Measurements from ENCODE around the gene KLF1. TPM values are rescaled to one million over a fixed set of nuclear protein-coding genes. Genes with fewer than 3 reads are reported as not detected.

The KLF1 gene
- polyA plus RNA-seq, 3 donors: 0.24 to 0.45 (median 0.28) TPM

DNA sequence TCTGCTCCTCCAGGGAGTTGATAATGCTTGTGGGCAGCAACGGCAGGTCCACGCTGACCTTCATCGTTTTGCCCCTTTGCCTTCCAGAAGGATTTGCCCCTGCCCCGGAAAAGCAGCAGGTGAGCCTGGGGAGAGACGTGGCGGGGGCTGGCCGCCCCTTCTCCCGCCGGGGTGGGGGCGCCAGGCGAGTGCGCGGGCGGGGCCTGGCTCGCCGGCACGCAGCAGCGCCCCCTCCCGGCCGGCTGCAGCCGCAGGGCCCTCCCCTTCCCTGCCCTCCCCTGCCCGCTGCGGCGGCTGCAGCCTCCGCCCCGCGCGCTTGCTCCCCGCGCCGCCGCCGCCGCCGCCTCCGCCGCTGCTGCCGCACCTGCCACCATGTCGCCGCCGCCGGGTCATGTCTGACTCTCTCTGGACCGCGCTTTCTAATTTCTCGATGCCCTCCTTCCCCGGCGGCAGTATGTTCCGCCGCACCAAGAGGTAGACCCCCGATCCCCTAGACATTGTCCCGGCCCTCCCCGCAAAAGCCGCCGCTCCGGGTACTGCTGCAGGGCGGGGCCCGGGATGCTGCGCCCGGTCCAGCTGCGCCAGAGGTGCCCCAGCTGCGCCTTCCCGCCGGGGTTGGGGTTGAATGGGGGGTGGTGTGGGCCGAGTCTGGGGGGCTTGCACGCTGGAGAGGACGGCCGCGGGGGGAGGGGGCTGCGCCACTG is 48.7 kb downstream of the KLF1 start, which contains the start of gene MAST1:
Gene MAST1 (plus strand): TSS at position 334 of the 704 bp plus-strand sequence. CDS start 58 bp downstream, at position 392.
- Histone ChIP-seq H3K27me3 (ENCODE audit: control insufficient read depth in 2 of 2, insufficient read depth in 2 of 2, low read length in 2 of 2) (peaks cover 70 to 88% of the 10 kb centered on the region in 2 donors), H3K27ac (ENCODE audit: low read depth in 1 of 2, low read length in 2 of 2) (no peak within 1 kb of the TSS), H3K4me3 (replicated peaks in 1 of 3; ENCODE audit: low read depth in 2 of 3, low read length in 3 of 3) (no peak within 1 kb of the TSS), H3K36me3 (replicated peaks in 1 of 2; ENCODE audit: control insufficient read depth in 1 of 2, insufficient read depth in 2 of 2, low read length in 2 of 2) (no peaks in the 10 kb centered on the region), H3K4me2 (replicated peaks; ENCODE audit: extremely low read depth, low read length, poor library complexity, severe bottlenecking) (peak within 1 kb of the TSS; percentile 57), H4K20me1 (ENCODE audit: insufficient read depth, low read length) (no peaks in the 10 kb centered on the region), H3K79me2 (ENCODE audit: insufficient read depth, low read length) (no peaks in the 10 kb centered on the region), H3K4me1 (ENCODE audit: control insufficient read depth in 1 of 2, insufficient read depth in 2 of 2, low read length in 2 of 2) (peaks cover 17 to 37% of the 10 kb centered on the region in 2 donors), H2AFZ (ENCODE audit: insufficient read depth, low read depth, low read length, poor library complexity, severe bottlenecking) (no peak within 1 kb of the TSS), H3K9ac (ENCODE audit: insufficient read depth, low read length, poor library complexity, severe bottlenecking) (no peak within 1 kb of the TSS), H3K9me3 (replicated peaks in 1 of 2; ENCODE audit: control insufficient read depth in 1 of 2, insufficient read depth in 1 of 2, low read length in 2 of 2) (peaks cover 13 to 60% of the 10 kb centered on the region in 2 donors)
- H3K27me3 Mint-ChIP-seq (ENCODE audit: low read depth in 3 of 3): peaks cover 79 to 87% (median 80%) of the 10 kb centered on the region in 3 donors
- H3K4me3 Mint-ChIP-seq: peak within 1 kb of the TSS; percentile 41 to 85
- peaks cover 11 to 12% of the 10 kb centered on the region in 2 donors for H3K36me3 Mint-ChIP-seq
- peak within 1 kb of the TSS in 1 of 7 donors; percentile 73 for H3K27ac Mint-ChIP-seq
- WGBS (ENCODE audit: insufficient coverage): under 1% methylated on average over 59 of the region's 69 CpGs
- DNase-seq: peak in 2 of 3 donors; percentile 17 to 49
- intact Hi-C loops (cut with micrococcal nuclease): no loop called here
- TF ChIP-seq, protein P1, sequence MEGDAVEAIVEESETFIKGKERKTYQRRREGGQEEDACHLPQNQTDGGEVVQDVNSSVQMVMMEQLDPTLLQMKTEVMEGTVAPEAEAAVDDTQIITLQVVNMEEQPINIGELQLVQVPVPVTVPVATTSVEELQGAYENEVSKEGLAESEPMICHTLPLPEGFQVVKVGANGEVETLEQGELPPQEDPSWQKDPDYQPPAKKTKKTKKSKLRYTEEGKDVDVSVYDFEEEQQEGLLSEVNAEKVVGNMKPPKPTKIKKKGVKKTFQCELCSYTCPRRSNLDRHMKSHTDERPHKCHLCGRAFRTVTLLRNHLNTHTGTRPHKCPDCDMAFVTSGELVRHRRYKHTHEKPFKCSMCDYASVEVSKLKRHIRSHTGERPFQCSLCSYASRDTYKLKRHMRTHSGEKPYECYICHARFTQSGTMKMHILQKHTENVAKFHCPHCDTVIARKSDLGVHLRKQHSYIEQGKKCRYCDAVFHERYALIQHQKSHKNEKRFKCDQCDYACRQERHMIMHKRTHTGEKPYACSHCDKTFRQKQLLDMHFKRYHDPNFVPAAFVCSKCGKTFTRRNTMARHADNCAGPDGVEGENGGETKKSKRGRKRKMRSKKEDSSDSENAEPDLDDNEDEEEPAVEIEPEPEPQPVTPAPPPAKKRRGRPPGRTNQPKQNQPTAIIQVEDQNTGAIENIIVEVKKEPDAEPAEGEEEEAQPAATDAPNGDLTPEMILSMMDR (IDR thresholded peaks at IDR 0.05): peak; percentile 66
- peaks cover 3 to 47% (median 38%) of the 10 kb centered on the region in 7 donors for H3K9me3 Mint-ChIP-seq
- H3K4me1 Mint-ChIP-seq: peaks cover 31% of the 10 kb centered on the region

DNA sequence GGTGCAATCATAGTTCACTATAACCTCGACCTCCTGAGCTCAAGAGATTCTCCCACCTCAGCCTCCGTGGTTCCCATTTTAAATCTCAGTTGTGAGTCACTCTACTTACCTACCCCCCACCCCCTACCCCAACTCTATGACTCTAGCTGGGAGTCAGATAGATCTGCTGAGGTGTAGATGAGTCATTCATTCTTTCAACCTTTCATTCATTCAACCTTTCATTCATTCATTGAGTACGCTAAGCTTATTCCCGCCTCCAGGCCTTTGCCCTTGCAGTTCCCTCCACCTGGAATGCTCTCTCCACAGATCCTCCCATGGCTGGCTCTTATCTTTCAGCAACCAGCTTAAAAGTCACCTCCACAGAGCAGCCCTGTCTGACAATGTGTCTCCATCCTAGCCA is 49.8 kb downstream of the KLF1 start:
- TF ChIP-seq, protein P1 (IDR thresholded peaks at IDR 0.05): no peak
- Histone ChIP-seq H3K4me2 (replicated peaks; ENCODE audit: extremely low read depth, low read length, poor library complexity, severe bottlenecking) (no peak overlapping the region), H2AFZ (ENCODE audit: insufficient read depth, low read depth, low read length, poor library complexity, severe bottlenecking) (no peak overlapping the region), H4K20me1 (ENCODE audit: insufficient read depth, low read length) (no peaks in the 10 kb centered on the region), H3K9ac (ENCODE audit: insufficient read depth, low read length, poor library complexity, severe bottlenecking) (no peak overlapping the region), H3K36me3 (replicated peaks in 1 of 2; ENCODE audit: control insufficient read depth in 1 of 2, insufficient read depth in 2 of 2, low read length in 2 of 2) (no peaks in the 10 kb centered on the region), H3K79me2 (ENCODE audit: insufficient read depth, low read length) (no peaks in the 10 kb centered on the region), H3K4me3 (replicated peaks in 1 of 3; ENCODE audit: low read depth in 2 of 3, low read length in 3 of 3) (no peak overlapping the region), H3K27me3 (ENCODE audit: control insufficient read depth in 2 of 2, insufficient read depth in 2 of 2, low read length in 2 of 2) (peaks cover 77 to 95% of the 10 kb centered on the region in 2 donors), H3K27ac (ENCODE audit: low read depth in 1 of 2, low read length in 2 of 2) (no peak overlapping the region), H3K4me1 (ENCODE audit: control insufficient read depth in 1 of 2, insufficient read depth in 2 of 2, low read length in 2 of 2) (peaks cover 18 to 42% of the 10 kb centered on the region in 2 donors), H3K9me3 (replicated peaks in 1 of 2; ENCODE audit: control insufficient read depth in 1 of 2, insufficient read depth in 1 of 2, low read length in 2 of 2) (peaks cover 13 to 66% of the 10 kb centered on the region in 2 donors)
- peak overlapping the region in 1 of 2 donors; percentile 82 for H3K4me3 Mint-ChIP-seq
- intact Hi-C loops (cut with micrococcal nuclease): no loop called here
- WGBS (ENCODE audit: insufficient coverage): 75% methylated on average over 2 of the region's 4 CpGs
- H3K27me3 Mint-ChIP-seq (ENCODE audit: low read depth in 3 of 3): peaks cover 89 to 92% (median 90%) of the 10 kb centered on the region in 3 donors
- peaks cover 37% of the 10 kb centered on the region for H3K4me1 Mint-ChIP-seq
- peak overlapping the region in 1 of 7 donors; percentile 73 for H3K27ac Mint-ChIP-seq
- peaks cover 5 to 52% (median 40%) of the 10 kb centered on the region in 7 donors for H3K9me3 Mint-ChIP-seq
- DNase-seq: no peak
- peaks cover 14 to 17% of the 10 kb centered on the region in 2 donors for H3K36me3 Mint-ChIP-seq
